Measurements from ENCODE around the gene LCORL. TPM values are rescaled to one million over a fixed set of nuclear protein-coding genes. Genes with fewer than 3 reads are reported as not detected.

The LCORL gene
- total RNA-seq, 3 donors from 2014 or later = 23.9 to 34.1 (median 29.6) TPM

- H3K4me3 ChIP-seq = no peak overlapping the region
- no peaks in the 10 kb centered on the region for H3K36me3 ChIP-seq
- no peaks in the 10 kb centered on the region for H3K4me1 ChIP-seq
- intact Hi-C loops (cut with DNase I; ENCODE audit: low total_unique reads) = no loop called here
- H3K27ac ChIP-seq = no peak overlapping the region
- no peak for TF ChIP-seq CTCF (IDR thresholded peaks at IDR 0.05)
- TF ChIP-seq POLR2A (IDR thresholded peaks at IDR 0.05) = no peak
- no peak for TF ChIP-seq POLR2AphosphoS5 (IDR thresholded peaks at IDR 0.05)
- H3K9me3 ChIP-seq = no peaks in the 10 kb centered on the region
- no peaks in the 10 kb centered on the region for H3K27me3 ChIP-seq
- DNase-seq (ENCODE audit: low spot score in 2 of 2) = no peak
Measured at GRCh38 chr4:18033111-18034085, 11.8 kb upstream of the LCORL start.

GRCh38 chr4:18025288-18025687 is 3.7 kb upstream of the LCORL start:
- no peaks in the 10 kb centered on the region for H3K9me3 ChIP-seq
- TF ChIP-seq POLR2A (IDR thresholded peaks at IDR 0.05) (no peak), POLR2AphosphoS5 (IDR thresholded peaks at IDR 0.05) (no peak), CTCF (IDR thresholded peaks at IDR 0.05) (no peak)
- no peak for DNase-seq (ENCODE audit: low spot score in 2 of 2)
- H3K4me1 ChIP-seq = no peaks in the 10 kb centered on the region
- H3K27ac ChIP-seq = no peak overlapping the region
- intact Hi-C loops (cut with DNase I; ENCODE audit: low total_unique reads) = no loop called here
- no peaks in the 10 kb centered on the region for H3K36me3 ChIP-seq
- H3K4me3 ChIP-seq = no peak overlapping the region
- H3K27me3 ChIP-seq = no peaks in the 10 kb centered on the region

- TF ChIP-seq CTCF (IDR thresholded peaks at IDR 0.05) (no peak), POLR2A (IDR thresholded peaks at IDR 0.05) (no peak), POLR2AphosphoS5 (IDR thresholded peaks at IDR 0.05) (no peak)
- peak overlapping the region; percentile 95 to 96 for H3K27ac ChIP-seq
- peak overlapping the region; percentile 89 to 96 (median 94) for H3K4me3 ChIP-seq
- intact Hi-C loops (cut with DNase I; ENCODE audit: low total_unique reads) = no loop called here
- no peaks in the 10 kb centered on the region for H3K4me1 ChIP-seq
- no peaks in the 10 kb centered on the region for H3K27me3 ChIP-seq
- no peaks in the 10 kb centered on the region for H3K9me3 ChIP-seq
- no peaks in the 10 kb centered on the region for H3K36me3 ChIP-seq
- DNase-seq (ENCODE audit: low spot score in 2 of 2) = no peak
Measured at GRCh38 chr4:18022572-18023050, 1.1 kb upstream of the LCORL start.

- DNase-seq (ENCODE audit: low spot score in 2 of 2) = no peak
- no peak for TF ChIP-seq POLR2AphosphoS5 (IDR thresholded peaks at IDR 0.05)
- TF ChIP-seq POLR2A (IDR thresholded peaks at IDR 0.05) = no peak
- TF ChIP-seq CTCF (IDR thresholded peaks at IDR 0.05) = no peak
- Histone ChIP-seq H3K27ac (peak overlapping the region; percentile 95 to 96), H3K27me3 (no peaks in the 10 kb centered on the region), H3K36me3 (no peaks in the 10 kb centered on the region), H3K4me3 (peak overlapping the region; percentile 89 to 96 (median 94)), H3K9me3 (no peaks in the 10 kb centered on the region), H3K4me1 (no peaks in the 10 kb centered on the region)
- intact Hi-C loops (cut with DNase I; ENCODE audit: low total_unique reads) = no loop called here
Measured at GRCh38 chr4:18021470-18021719, 160 bp downstream of the LCORL start.

Measured in breast epithelium (tissue), 4 donors.